Breast epithelium (tissue), 4 donors: ENCODE data around the gene PTPRM. TPM values are rescaled to one million over a fixed set of nuclear protein-coding genes. Genes with fewer than 3 reads are reported as not detected.

ENCODE experiments used
- DNase-seq, 2 donors: peaks; one replicate each; pipeline ENCODE4 v3.0.0-alpha.2; 2019; ENCODE audit warnings: low spot score in 2 of 2
- H3K27ac ChIP-seq, 2 donors: fragments of 200-600 bp; sonication (generic) in 1 of 2; one replicate each; pipeline ENCODE4 v1.5.1; 2016 to 2019; ENCODE audit warnings: mild to moderate bottlenecking in 1 of 2
- H3K27me3 ChIP-seq, 2 donors: fragments of 200-600 bp; sonication (generic) in 1 of 2; one replicate each; pipeline versions ENCODE4 v1.5.1 to v1.6.0; 2017 to 2019; ENCODE audit warnings: control low read depth in 1 of 2, mild to moderate bottlenecking in 1 of 2
- H3K36me3 ChIP-seq: fragments of 200-600 bp; one replicate; pipeline ENCODE4 v1.5.1; 2019
- H3K4me1 ChIP-seq, 2 donors: fragments of 200-600 bp; sonication (generic); one replicate each; pipeline ENCODE4 v1.5.1; 2016 to 2019; ENCODE audit warnings: control low read depth in 1 of 2
- H3K4me3 ChIP-seq, 3 donors: fragments of 200-600 bp; sonication (generic); 1 replicate in 2 of 3; 2 replicates in 1 of 3; pipeline ENCODE4 v1.5.1; 2016 to 2019; ENCODE audit warnings: mild to moderate bottlenecking in 3 of 3, moderate library complexity in 2 of 3
- H3K9me3 ChIP-seq, 2 donors: fragments of 200-600 bp; sonication (generic) in 1 of 2; one replicate each; pipeline ENCODE4 v1.5.1; 2016 to 2019; ENCODE audit warnings: control low read depth in 1 of 2
- CTCF ChIP-seq, 3 donors: fragments of 450-650 bp; IDR thresholded peaks; one replicate each; pipeline ENCODE4 v1.5.1; 2016 to 2017; ENCODE audit warnings: antibody characterized with exemption in 3 of 3, mild to moderate bottlenecking in 3 of 3, moderate library complexity in 3 of 3
- POLR2A ChIP-seq: fragments of 450-650 bp; IDR thresholded peaks from one replicate; pipeline ENCODE4 v1.6.1; 2016; ENCODE audit warnings: antibody characterized with exemption, mild to moderate bottlenecking, moderate library complexity
- POLR2AphosphoS5 ChIP-seq, 3 donors: sonication (generic); formaldehyde crosslinking; IDR thresholded peaks; one replicate each; pipeline ENCODE4 v1.6.1; 2017; ENCODE audit warnings: antibody characterized with exemption in 3 of 3
- intact Hi-C: fragments of 100-400 bp; cut with DNase I; formaldehyde crosslinking; loops from one replicate; pipeline ENCODE4 v1.15.1; 2023; ENCODE audit warnings: low total_unique reads
- total RNA-seq, 3 donors: library from RNA; depleted of rRNA; stranded (reverse); fragments of >200 nt; gene quantifications; one replicate each; pipeline ENCODE4 v1.1.0, GENCODE V29; 2016

The PTPRM gene
- total RNA-seq, 3 donors from 2014 or later, result 41.7 to 181 (median 140) TPM

GRCh38 chr18:7974200-7974874, 407.2 kb downstream of the PTPRM start:
- DNase-seq, result no peak
- intact Hi-C loops, result no loop called here
- Histone ChIP-seq H3K4me1 (no peaks in the 10 kb centered on the region), H3K36me3 (no peaks in the 10 kb centered on the region), H3K9me3 (no peaks in the 10 kb centered on the region), H3K27ac (no peak overlapping the region), H3K4me3 (no peak overlapping the region), H3K27me3 (no peaks in the 10 kb centered on the region)
- TF ChIP-seq POLR2AphosphoS5 (IDR thresholded peaks at IDR 0.05) (no peak), CTCF (IDR thresholded peaks at IDR 0.05) (no peak), POLR2A (no peak)

- Histone ChIP-seq H3K4me1 (no peaks in the 10 kb centered on the region), H3K4me3 (no peak overlapping the region), H3K9me3 (no peaks in the 10 kb centered on the region), H3K27me3 (no peaks in the 10 kb centered on the region), H3K27ac (no peak overlapping the region), H3K36me3 (no peaks in the 10 kb centered on the region)
- DNase-seq, result no peak
- no peak for TF ChIP-seq POLR2AphosphoS5 (IDR thresholded peaks at IDR 0.05)
- no peak for TF ChIP-seq CTCF (IDR thresholded peaks at IDR 0.05)
- no peak for TF ChIP-seq POLR2A
- intact Hi-C loops, result no loop called here
Measured at GRCh38 chr18:7977897-7978296, 410.8 kb downstream of the PTPRM start.

- Histone ChIP-seq H3K4me1 (no peaks in the 10 kb centered on the region), H3K27me3 (no peaks in the 10 kb centered on the region), H3K4me3 (no peak overlapping the region), H3K36me3 (no peaks in the 10 kb centered on the region), H3K9me3 (no peaks in the 10 kb centered on the region), H3K27ac (no peak overlapping the region)
- intact Hi-C loops, result no loop called here
- TF ChIP-seq POLR2AphosphoS5 (IDR thresholded peaks at IDR 0.05) (no peak), POLR2A (no peak), CTCF (IDR thresholded peaks at IDR 0.05) (no peak)
- DNase-seq, result no peak
Measured at GRCh38 chr18:7978834-7979233, 411.7 kb downstream of the PTPRM start.

GRCh38 chr18:7979714-7980113, 412.6 kb downstream of the PTPRM start:
- H3K27ac ChIP-seq, result no peak overlapping the region

More at GRCh38 chr18:7979714-7980113, 412.6 kb downstream of the PTPRM start:
- H3K36me3 ChIP-seq, result no peaks in the 10 kb centered on the region
- no peaks in the 10 kb centered on the region for H3K4me1 ChIP-seq
- H3K27me3 ChIP-seq, result no peaks in the 10 kb centered on the region
- H3K4me3 ChIP-seq, result no peak overlapping the region
- TF ChIP-seq POLR2A, result no peak
- no peak for TF ChIP-seq POLR2AphosphoS5 (IDR thresholded peaks at IDR 0.05)
- no peak for TF ChIP-seq CTCF (IDR thresholded peaks at IDR 0.05)
- no peak for DNase-seq
- intact Hi-C loops, result no loop called here
- H3K9me3 ChIP-seq, result no peaks in the 10 kb centered on the region
